ENCODE data around the gene ACKR3. TPM values are rescaled to one million over a fixed set of nuclear protein-coding genes. Genes with fewer than 3 reads are reported as not detected.

ACKR3 gene
- total RNA-seq, 1 experiment from 2014 or later: not detected

DNA sequence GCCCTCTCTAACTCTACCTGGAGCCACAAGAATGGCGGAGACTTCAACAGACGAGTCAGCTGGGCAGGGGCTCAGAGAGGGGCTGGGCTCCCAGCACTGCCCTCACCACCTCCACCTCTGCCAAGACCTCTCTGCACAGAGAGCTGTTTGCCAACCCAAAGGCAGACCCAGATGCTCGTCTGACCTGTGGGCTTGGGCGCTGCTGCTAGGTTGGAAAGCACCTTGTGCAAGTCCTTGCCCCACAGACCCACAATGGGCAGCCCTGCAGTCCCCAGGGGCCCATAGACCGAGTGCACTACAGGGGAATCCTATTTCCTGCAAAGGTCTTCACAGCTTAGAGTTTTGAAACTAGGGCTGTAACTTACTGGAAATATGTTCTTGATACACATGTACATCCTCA, 13.3 kb downstream of the ACKR3 start:
- in situ Hi-C loops (cut with HindIII; ENCODE audit: low pct_unique_long_range_greater_than_20kb, low sequenced_read_pairs): no loop called here
- CTCF ChIA-PET: no interaction called here
- H3K36me3 ChIP-seq (ENCODE audit: control insufficient read depth, insufficient read depth, low read length): no peaks in the 10 kb centered on the region
- peaks cover 2% of the 10 kb centered on the region for H3K27me3 ChIP-seq (ENCODE audit: control insufficient read depth, insufficient read depth, low read length)
- H3K4me1 ChIP-seq (ENCODE audit: control insufficient read depth, insufficient read depth, low read length): no peaks in the 10 kb centered on the region
- intact Hi-C loops (cut with micrococcal nuclease; ENCODE audit: unreplicated experiment): no loop called here
- no TSS peak for BruUV-seq (replicated peaks)
- no peaks in the 10 kb centered on the region for H3K9me3 ChIP-seq (ENCODE audit: control insufficient read depth, insufficient read depth, low read depth, low read length)
- H3K4me3 ChIP-seq (ENCODE audit: low read depth in 2 of 2, low read length in 2 of 2): no peak overlapping the region
- TF ChIP-seq SIN3A (IDR thresholded peaks at IDR 0.05; ENCODE audit: borderline replicate concordance, insufficient read depth, low read depth, low read length) (no peak), POLR2AphosphoS5 (IDR thresholded peaks at IDR 0.05; ENCODE audit: low read depth, low read length) (no peak), REST (IDR thresholded peaks at IDR 0.05; ENCODE audit: insufficient read depth in 1 of 2, low read depth in 2 of 2, low read length in 1 of 2) (no peak), TCF7L2 (IDR thresholded peaks at IDR 0.05; ENCODE audit: low read depth, low read length) (no peak)
- TF ChIP-seq, protein P1, sequence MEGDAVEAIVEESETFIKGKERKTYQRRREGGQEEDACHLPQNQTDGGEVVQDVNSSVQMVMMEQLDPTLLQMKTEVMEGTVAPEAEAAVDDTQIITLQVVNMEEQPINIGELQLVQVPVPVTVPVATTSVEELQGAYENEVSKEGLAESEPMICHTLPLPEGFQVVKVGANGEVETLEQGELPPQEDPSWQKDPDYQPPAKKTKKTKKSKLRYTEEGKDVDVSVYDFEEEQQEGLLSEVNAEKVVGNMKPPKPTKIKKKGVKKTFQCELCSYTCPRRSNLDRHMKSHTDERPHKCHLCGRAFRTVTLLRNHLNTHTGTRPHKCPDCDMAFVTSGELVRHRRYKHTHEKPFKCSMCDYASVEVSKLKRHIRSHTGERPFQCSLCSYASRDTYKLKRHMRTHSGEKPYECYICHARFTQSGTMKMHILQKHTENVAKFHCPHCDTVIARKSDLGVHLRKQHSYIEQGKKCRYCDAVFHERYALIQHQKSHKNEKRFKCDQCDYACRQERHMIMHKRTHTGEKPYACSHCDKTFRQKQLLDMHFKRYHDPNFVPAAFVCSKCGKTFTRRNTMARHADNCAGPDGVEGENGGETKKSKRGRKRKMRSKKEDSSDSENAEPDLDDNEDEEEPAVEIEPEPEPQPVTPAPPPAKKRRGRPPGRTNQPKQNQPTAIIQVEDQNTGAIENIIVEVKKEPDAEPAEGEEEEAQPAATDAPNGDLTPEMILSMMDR (IDR thresholded peaks at IDR 0.05): no peak
- DNase-seq (ENCODE audit: low read depth, low spot score) (no peak), ATAC-seq (no peak)
- H3K27ac ChIP-seq (ENCODE audit: low read length): no peak overlapping the region
- POLR2A ChIA-PET: no interaction called here

DNA sequence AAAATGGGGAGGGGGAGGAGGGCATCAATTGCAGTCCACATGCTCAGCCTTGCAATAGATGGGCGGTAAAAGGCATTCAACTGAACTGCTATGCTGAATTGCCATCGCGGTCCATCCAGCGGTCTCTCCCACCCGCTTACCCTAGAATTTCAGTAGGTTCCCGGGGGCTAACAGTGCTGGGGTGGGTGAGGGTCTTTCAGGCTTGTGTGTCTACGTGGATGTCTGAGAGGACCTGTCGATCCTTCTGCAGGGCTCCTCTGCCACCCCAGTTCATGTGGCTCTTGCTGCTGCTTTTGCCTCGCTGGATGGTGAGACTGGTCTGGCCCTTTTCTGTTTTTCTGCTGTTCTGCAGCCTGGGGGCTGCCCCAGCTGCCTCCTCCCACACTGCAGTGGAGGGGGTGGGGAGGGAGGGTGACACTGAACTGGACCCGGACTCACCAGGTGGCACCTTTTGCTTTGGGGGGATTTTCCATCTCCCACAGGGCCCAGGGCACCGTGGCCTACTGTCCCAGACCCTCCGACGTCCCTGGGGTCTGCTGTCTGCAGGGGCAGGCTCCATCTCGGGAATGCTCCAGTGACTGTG, 14.1 kb downstream of the ACKR3 start:
- intact Hi-C loops (cut with micrococcal nuclease; ENCODE audit: unreplicated experiment): no loop called here
- ChIA-PET POLR2A (no interaction called here), CTCF (no interaction called here)
- Histone ChIP-seq H3K27me3 (ENCODE audit: control insufficient read depth, insufficient read depth, low read length) (peaks cover 2% of the 10 kb centered on the region), H3K27ac (ENCODE audit: low read length) (no peak overlapping the region), H3K4me1 (ENCODE audit: control insufficient read depth, insufficient read depth, low read length) (no peaks in the 10 kb centered on the region), H3K36me3 (ENCODE audit: control insufficient read depth, insufficient read depth, low read length) (no peaks in the 10 kb centered on the region), H3K4me3 (ENCODE audit: low read depth in 2 of 2, low read length in 2 of 2) (no peak overlapping the region), H3K9me3 (ENCODE audit: control insufficient read depth, insufficient read depth, low read depth, low read length) (no peaks in the 10 kb centered on the region)
- ATAC-seq (no peak), DNase-seq (ENCODE audit: low read depth, low spot score) (no peak)
- BruUV-seq (replicated peaks): no TSS peak
- TF ChIP-seq SIN3A (IDR thresholded peaks at IDR 0.05; ENCODE audit: borderline replicate concordance, insufficient read depth, low read depth, low read length) (no peak), TCF7L2 (IDR thresholded peaks at IDR 0.05; ENCODE audit: low read depth, low read length) (no peak), REST (IDR thresholded peaks at IDR 0.05; ENCODE audit: insufficient read depth in 1 of 2, low read depth in 2 of 2, low read length in 1 of 2) (no peak), POLR2AphosphoS5 (IDR thresholded peaks at IDR 0.05; ENCODE audit: low read depth, low read length) (no peak)
- TF ChIP-seq, protein P1 (IDR thresholded peaks at IDR 0.05): no peak
- in situ Hi-C loops (cut with HindIII; ENCODE audit: low pct_unique_long_range_greater_than_20kb, low sequenced_read_pairs): no loop called here
